ENCODE data around the gene KRTAP5-9. TPM values are rescaled to one million over a fixed set of nuclear protein-coding genes. Genes with fewer than 3 reads are reported as not detected.
"Not testable (repeated sequence)": the region's sequence is repeated elsewhere in the genome, so short reads cannot be mapped to it uniquely, and the experiment has no call there.

The KRTAP5-9 gene
- total RNA-seq, 2 donors from 2014 or later, result 0.35 to 0.52 TPM

- no peaks in the 10 kb centered on the region for H3K36me3 ChIP-seq
- no peak for TF ChIP-seq CTCF (IDR thresholded peaks at IDR 0.05)
- H3K27ac ChIP-seq, result no peak overlapping the region
- H3K4me1 ChIP-seq, result no peaks in the 10 kb centered on the region
- intact Hi-C loops (cut with DNase I), result no loop called here
- H3K9me3 ChIP-seq, result no peaks in the 10 kb centered on the region
- no peak overlapping the region for H3K9ac ChIP-seq (ENCODE audit: low read depth in 2 of 2, low read length in 2 of 2)
- DNase-seq, result no peak
- no peaks in the 10 kb centered on the region for H3K27me3 ChIP-seq
- H3K4me3 ChIP-seq, result no peak overlapping the region
These were observed 29.3 kb downstream of the KRTAP5-9 start for GRCh38 chr11:71577469-71578004.

- not testable (repeated sequence) for DNase-seq
These were observed 31.3 kb downstream of the KRTAP5-9 start for GRCh38 chr11:71579513-71579912.

GRCh38 chr11:71580057-71581003 is 32.1 kb downstream of the KRTAP5-9 start:
- Histone ChIP-seq H3K9ac (ENCODE audit: low read depth in 2 of 2, low read length in 2 of 2) (no peak overlapping the region), H3K4me1 (no peaks in the 10 kb centered on the region), H3K4me3 (no peak overlapping the region), H3K36me3 (no peaks in the 10 kb centered on the region), H3K27me3 (no peaks in the 10 kb centered on the region), H3K27ac (no peak overlapping the region), H3K9me3 (no peaks in the 10 kb centered on the region)
- intact Hi-C loops (cut with DNase I), result no loop called here
- peak; percentile 69 for DNase-seq
- peak; percentile 79 for TF ChIP-seq CTCF (IDR thresholded peaks at IDR 0.05)

More at GRCh38 chr11:71579513-71579912, 31.3 kb downstream of the KRTAP5-9 start:
- H3K9me3 ChIP-seq; H3K36me3 ChIP-seq; intact Hi-C loops (cut with DNase I); H3K9ac ChIP-seq (ENCODE audit: low read depth in 2 of 2, low read length in 2 of 2); H3K27ac ChIP-seq; H3K4me3 ChIP-seq; H3K4me1 ChIP-seq; H3K27me3 ChIP-seq: not testable (repeated sequence)

GRCh38 chr11:71581826-71582225 is 33.6 kb downstream of the KRTAP5-9 start:
- Histone ChIP-seq H3K4me1 (no peaks in the 10 kb centered on the region), H3K27ac (no peak overlapping the region), H3K4me3 (no peak overlapping the region), H3K9ac (ENCODE audit: low read depth in 2 of 2, low read length in 2 of 2) (no peak overlapping the region), H3K27me3 (no peaks in the 10 kb centered on the region), H3K36me3 (no peaks in the 10 kb centered on the region), H3K9me3 (no peaks in the 10 kb centered on the region)
- DNase-seq, result no peak
- intact Hi-C loops (cut with DNase I), result no loop called here
- TF ChIP-seq CTCF (IDR thresholded peaks at IDR 0.05), result no peak

- H3K27me3 ChIP-seq, result no peaks in the 10 kb centered on the region
- no peak within 1 kb of the TSS for H3K4me3 ChIP-seq
- no peak for TF ChIP-seq CTCF (IDR thresholded peaks at IDR 0.05)
- intact Hi-C loops (cut with DNase I), result no loop called here
- H3K27ac ChIP-seq, result no peak within 1 kb of the TSS
- no peaks in the 10 kb centered on the region for H3K4me1 ChIP-seq
- no peak within 1 kb of the TSS for H3K9ac ChIP-seq (ENCODE audit: low read depth in 2 of 2, low read length in 2 of 2)
- DNase-seq, result no peak
- no peaks in the 10 kb centered on the region for H3K36me3 ChIP-seq
- H3K9me3 ChIP-seq, result no peaks in the 10 kb centered on the region
These were observed 34.2 kb downstream of the KRTAP5-9 start, which contains the start of gene KRTAP5-11 for GRCh38 chr11:71582309-71582895. TSS of gene KRTAP5-11 (minus strand) at chr11:71582875. CDS start at chr11:71582837, 38 bp downstream.

GRCh38 chr11:71582969-71583368 is 34.7 kb downstream of the KRTAP5-9 start:
- H3K4me3 ChIP-seq; H3K36me3 ChIP-seq; DNase-seq; H3K9ac ChIP-seq (ENCODE audit: low read depth in 2 of 2, low read length in 2 of 2); H3K9me3 ChIP-seq; H3K27me3 ChIP-seq; intact Hi-C loops (cut with DNase I); H3K4me1 ChIP-seq; H3K27ac ChIP-seq: not testable (repeated sequence)

GRCh38 chr11:71585673-71586072 is 37.5 kb downstream of the KRTAP5-9 start:
- not testable (repeated sequence) for H3K27ac ChIP-seq, H3K9me3 ChIP-seq, DNase-seq

GRCh38 chr11:71588314-71588713 is 40.1 kb downstream of the KRTAP5-9 start:
- DNase-seq, result peak; percentile 32
- H3K9me3 ChIP-seq; H3K4me3 ChIP-seq; H3K4me1 ChIP-seq; H3K9ac ChIP-seq (ENCODE audit: low read depth in 2 of 2, low read length in 2 of 2); H3K36me3 ChIP-seq; intact Hi-C loops (cut with DNase I); H3K27ac ChIP-seq; H3K27me3 ChIP-seq: not testable (repeated sequence)

More at GRCh38 chr11:71585673-71586072, 37.5 kb downstream of the KRTAP5-9 start:
- H3K27me3 ChIP-seq; H3K9ac ChIP-seq (ENCODE audit: low read depth in 2 of 2, low read length in 2 of 2); H3K4me1 ChIP-seq; intact Hi-C loops (cut with DNase I); H3K36me3 ChIP-seq; H3K4me3 ChIP-seq: not testable (repeated sequence)
